Osteocyte (in vitro differentiated cells): ENCODE results near the gene CEP68. TPM values are rescaled to one million over a fixed set of nuclear protein-coding genes. Genes with fewer than 3 reads are reported as not detected.

Source experiments
- DNase-seq: peaks from one replicate; pipeline ENCODE4 v3.0.0; 2021; ENCODE audit warnings: mixed read lengths; ENCODE audit not compliant: unreplicated experiment; ENCODE audit errors: extremely low spot score
- H3K27ac Mint-ChIP-seq: one replicate; pipeline ENCODE4 v1.8.0; 2021; ENCODE audit warnings: mild to moderate bottlenecking, mixed read lengths; ENCODE audit not compliant: unreplicated experiment
- H3K27me3 Mint-ChIP-seq: one replicate; pipeline ENCODE4 v1.8.0; 2021; ENCODE audit warnings: mixed read lengths; ENCODE audit not compliant: unreplicated experiment
- H3K36me3 Mint-ChIP-seq: one replicate; pipeline ENCODE4 v1.8.0; 2021; ENCODE audit warnings: mixed read lengths; ENCODE audit not compliant: unreplicated experiment
- H3K4me1 Mint-ChIP-seq: one replicate; pipeline ENCODE4 v1.8.0; 2021; ENCODE audit warnings: mixed read lengths; ENCODE audit not compliant: unreplicated experiment
- H3K4me3 Mint-ChIP-seq: one replicate; pipeline ENCODE4 v1.8.0; 2021; ENCODE audit warnings: mild to moderate bottlenecking, moderate library complexity, mixed read lengths; ENCODE audit not compliant: unreplicated experiment
- H3K9me3 Mint-ChIP-seq: one replicate; pipeline ENCODE4 v1.8.0; 2021; ENCODE audit warnings: mixed read lengths; ENCODE audit not compliant: unreplicated experiment
- CTCF ChIP-seq: fragments of 200-600 bp; sonication (generic); IDR thresholded peaks from 2 replicates; pipeline ENCODE4 v1.5.0; 2021; ENCODE audit warnings: antibody characterized with exemption, mild to moderate bottlenecking, moderate library complexity
- total RNA-seq: library from RNA; stranded (reverse); gene quantifications from 2 replicates; pipeline ENCODE4 v1.2.1, GENCODE V29; 2021

The CEP68 gene
- total RNA-seq, 1 donor from 2014 or later, result 20.7 TPM

GRCh38 chr2:65085148-65085547, 28.9 kb downstream of the CEP68 start:
- H3K27ac Mint-ChIP-seq, result no peak overlapping the region
- no peak overlapping the region for H3K4me3 Mint-ChIP-seq
- no peak for DNase-seq
- TF ChIP-seq CTCF, result no peak
- H3K4me1 Mint-ChIP-seq, result peaks cover 3% of the 10 kb centered on the region
- no peaks in the 10 kb centered on the region for H3K9me3 Mint-ChIP-seq
- H3K27me3 Mint-ChIP-seq, result no peaks in the 10 kb centered on the region
- peaks cover 42% of the 10 kb centered on the region for H3K36me3 Mint-ChIP-seq

GRCh38 chr2:65092791-65093190, 36.6 kb downstream of the CEP68 start:
- no peaks in the 10 kb centered on the region for H3K9me3 Mint-ChIP-seq
- H3K27me3 Mint-ChIP-seq, result no peaks in the 10 kb centered on the region
- H3K27ac Mint-ChIP-seq, result peak overlapping the region; percentile 7
- H3K4me1 Mint-ChIP-seq, result no peaks in the 10 kb centered on the region
- no peak for DNase-seq
- no peak overlapping the region for H3K4me3 Mint-ChIP-seq
- peaks cover 39% of the 10 kb centered on the region for H3K36me3 Mint-ChIP-seq
- no peak for TF ChIP-seq CTCF

- H3K4me3 Mint-ChIP-seq, result no peak overlapping the region
- H3K4me1 Mint-ChIP-seq, result no peaks in the 10 kb centered on the region
- no peaks in the 10 kb centered on the region for H3K27me3 Mint-ChIP-seq
- no peak for TF ChIP-seq CTCF
- H3K9me3 Mint-ChIP-seq, result no peaks in the 10 kb centered on the region
- H3K36me3 Mint-ChIP-seq, result peaks cover 38% of the 10 kb centered on the region
- no peak overlapping the region for H3K27ac Mint-ChIP-seq
- DNase-seq, result no peak
These were observed 37.0 kb downstream of the CEP68 start for GRCh38 chr2:65093211-65093610.

GRCh38 chr2:65096948-65097347, 40.7 kb downstream of the CEP68 start:
- no peak overlapping the region for H3K4me3 Mint-ChIP-seq
- no peaks in the 10 kb centered on the region for H3K4me1 Mint-ChIP-seq
- TF ChIP-seq CTCF, result no peak
- no peaks in the 10 kb centered on the region for H3K27me3 Mint-ChIP-seq
- H3K27ac Mint-ChIP-seq, result no peak overlapping the region
- H3K36me3 Mint-ChIP-seq, result peaks cover 33% of the 10 kb centered on the region
- H3K9me3 Mint-ChIP-seq, result no peaks in the 10 kb centered on the region
- no peak for DNase-seq

- TF ChIP-seq CTCF, result no peak
- no peak for DNase-seq
- peaks cover 6% of the 10 kb centered on the region for H3K4me1 Mint-ChIP-seq
- H3K27ac Mint-ChIP-seq, result no peak overlapping the region
- H3K27me3 Mint-ChIP-seq, result no peaks in the 10 kb centered on the region
- no peaks in the 10 kb centered on the region for H3K9me3 Mint-ChIP-seq
- H3K4me3 Mint-ChIP-seq, result no peak overlapping the region
- peaks cover 34% of the 10 kb centered on the region for H3K36me3 Mint-ChIP-seq
These were observed 41.6 kb downstream of the CEP68 start for GRCh38 chr2:65097844-65098243.
